IMR-90 (cell line): Measurements from ENCODE around the gene DMRT1. TPM values are rescaled to one million over a fixed set of nuclear protein-coding genes. Genes with fewer than 3 reads are reported as not detected.

ENCODE experiments used
- ATAC-seq: fragments of 200-7000 bp; cut with Tn5 transposase; 2 replicates; pipeline ENCODE4 v1.9.1; 2020; ENCODE audit warnings: low read depth, mild to moderate bottlenecking, moderate library complexity
- BruUV-seq: library from RNA; stranded (reverse); fragments of 400-500 nt; replicated peaks from 2 replicates; lab custom pipeline; 2021; lab: Mats Ljungman, UMichigan
- CTCF ChIA-PET: fragments of 300-600 bp; formaldehyde crosslinking; extraction: SDS; loops from one replicate; lab custom pipeline; 2021; ENCODE audit warnings: antibody characterized with exemption; lab: Yijun Ruan, JAX
- POLR2A ChIA-PET: fragments of 300-600 bp; sonication (Branson Sonifier 250); formaldehyde crosslinking; loops from one replicate; lab custom pipeline; 2022; ENCODE audit warnings: antibody characterized with exemption; ENCODE audit not compliant: unreplicated experiment; lab: Charles Lee
- DNase-seq: peaks from one replicate; pipeline ENCODE4 v3.0.0; 2013
- H2AFZ ChIP-seq: replicated peaks from 2 replicates; pipeline ENCODE3; 2013; ENCODE audit warnings: low read length, mild to moderate bottlenecking; ENCODE audit not compliant: poor library complexity
- H2AK5ac ChIP-seq: 2 replicates; pipeline ENCODE4 v1.6.1; 2013; ENCODE audit warnings: low read depth, low read length, inconsistent platforms
- H2AK9ac ChIP-seq: replicated peaks from 2 replicates; pipeline ENCODE3; 2013; ENCODE audit warnings: mild to moderate bottlenecking, low read depth, low read length, moderate library complexity; ENCODE audit not compliant: poor library complexity
- H2BK120ac ChIP-seq: 2 replicates; pipeline ENCODE4 v1.6.1; 2013; ENCODE audit warnings: low read depth, low read length, inconsistent platforms
- H2BK15ac ChIP-seq: 3 replicates; pipeline ENCODE4 v1.6.1; 2013; ENCODE audit warnings: low read depth, low read length, inconsistent platforms
- H2BK20ac ChIP-seq: 2 replicates; pipeline ENCODE4 v1.6.1; 2013; ENCODE audit warnings: low read depth, mild to moderate bottlenecking, inconsistent platforms, low read length, moderate library complexity
- H2BK5ac ChIP-seq: 2 replicates; pipeline ENCODE4 v1.6.1; 2013; ENCODE audit warnings: mild to moderate bottlenecking, low read depth, low read length, inconsistent platforms; ENCODE audit not compliant: poor library complexity, severe bottlenecking
- H3K14ac ChIP-seq: replicated peaks from 2 replicates; pipeline ENCODE4 v1.6.1; 2013; ENCODE audit warnings: low read depth, low read length, inconsistent platforms
- H3K18ac ChIP-seq: 2 replicates; pipeline ENCODE4 v1.6.1; 2013; ENCODE audit warnings: low read depth, low read length, control low read depth
- H3K23ac ChIP-seq: 2 replicates; pipeline ENCODE4 v1.6.1; 2013; ENCODE audit warnings: low read depth, low read length, inconsistent platforms
- H3K27ac ChIP-seq: 2 replicates; pipeline ENCODE4 v1.5.1; 2013; ENCODE audit warnings: mild to moderate bottlenecking, control low read depth, low read length; ENCODE audit not compliant: insufficient read depth
- H3K27me3 ChIP-seq: 2 replicates; pipeline ENCODE4 v1.6.1; 2013; ENCODE audit warnings: low read length; ENCODE audit not compliant: control insufficient read depth, insufficient read depth
- H3K36me3 ChIP-seq: 2 replicates; pipeline ENCODE4 v1.6.1; 2013; ENCODE audit warnings: low read length, mixed read lengths; ENCODE audit not compliant: control insufficient read depth, insufficient read depth
- H3K4ac ChIP-seq: 2 replicates; pipeline ENCODE4 v1.6.1; 2013; ENCODE audit warnings: low read depth, low read length, inconsistent platforms
- H3K4me1 ChIP-seq: 2 replicates; pipeline ENCODE4 v1.6.1; 2013; ENCODE audit warnings: low read length, mixed read lengths; ENCODE audit not compliant: control insufficient read depth, insufficient read depth
- H3K4me2 ChIP-seq: 2 replicates; pipeline ENCODE4 v1.6.1; 2013; ENCODE audit warnings: low read depth, mild to moderate bottlenecking, control low read depth, low read length, moderate library complexity
- H3K4me3 ChIP-seq: 2 replicates; pipeline ENCODE4 v1.5.1; 2013; ENCODE audit warnings: low read depth, mild to moderate bottlenecking, control low read depth, low read length, moderate library complexity; ENCODE audit not compliant: insufficient read depth
- H3K56ac ChIP-seq: 2 replicates; pipeline ENCODE4 v1.6.1; 2013; ENCODE audit warnings: low read length, inconsistent platforms; ENCODE audit not compliant: insufficient read depth; ENCODE audit errors: extremely low read depth
- H3K79me1 ChIP-seq, 2 experiments: 2 replicates each; pipeline ENCODE4 v1.6.1; 2013; ENCODE audit warnings: low read length in 2 of 2, inconsistent platforms in 1 of 2, low read depth in 1 of 2
- H3K9ac ChIP-seq: 2 replicates; pipeline ENCODE4 v1.6.1; 2013; ENCODE audit warnings: low read depth, low read length, control low read depth
- H3K9me1 ChIP-seq: 2 replicates; pipeline ENCODE4 v1.6.1; 2013; ENCODE audit warnings: low read length, inconsistent platforms; ENCODE audit not compliant: insufficient read depth
- H3K9me3 ChIP-seq: 2 replicates; pipeline ENCODE4 v1.6.1; 2013; ENCODE audit warnings: low read length; ENCODE audit not compliant: control insufficient read depth, insufficient read depth
- H4K20me1 ChIP-seq: 2 replicates; pipeline ENCODE4 v1.6.1; 2013; ENCODE audit warnings: low read length, inconsistent platforms; ENCODE audit not compliant: insufficient read depth
- H4K5ac ChIP-seq: 2 replicates; pipeline ENCODE4 v1.6.1; 2013; ENCODE audit warnings: mild to moderate bottlenecking, low read depth, low read length, control low read depth
- H4K8ac ChIP-seq, 2 experiments: 2 replicates each; pipeline ENCODE4 v1.6.1; 2013; ENCODE audit warnings: low read depth in 2 of 2, low read length in 2 of 2, control low read depth in 1 of 2, inconsistent platforms in 1 of 2
- H4K91ac ChIP-seq: 2 replicates; pipeline ENCODE4 v1.6.1; 2013; ENCODE audit warnings: low read depth, low read length, inconsistent platforms; ENCODE audit not compliant: insufficient read depth
- POLR2A ChIP-seq: IDR thresholded peaks from 2 replicates; pipeline ENCODE4 v1.6.1; 2012; ENCODE audit warnings: mild to moderate bottlenecking, low read depth, low read length
- RCOR1 ChIP-seq: IDR thresholded peaks from 2 replicates; pipeline ENCODE4 v1.6.1; 2012; ENCODE audit warnings: mild to moderate bottlenecking, low read length, improper control_type of control experiment; ENCODE audit not compliant: insufficient replicate concordance
- WGBS, 2 experiments: methylation state at CpG; one replicate each; pipeline versions ENCODE4 v1.1.5 to v1.1.7; 2013; ENCODE audit warnings: missing lambda C conversion rate in 2 of 2; ENCODE audit not compliant: insufficient read length in 1 of 2; ENCODE audit errors: extremely low coverage in 2 of 2; 5-methylcytosine and 5-hydroxymethylcytosine counted together
- dilution Hi-C: fragments of 300-500 bp; cut with HindIII; formaldehyde crosslinking; loops from one replicate; pipeline ENCODE4 v1.14.3; 2018; ENCODE audit warnings: low sequenced_read_pairs; ENCODE audit not compliant: unreplicated experiment
- in situ Hi-C: fragments of 300-500 bp; cut with MboI; formaldehyde crosslinking; loops from 3 replicates; pipeline ENCODE4 v1.14.3; 2019; ENCODE audit warnings: low sequenced_read_pairs, inconsistent platforms, mixed read lengths
- intact Hi-C: fragments of 100-400 bp; cut with micrococcal nuclease; formaldehyde crosslinking; loops from 2 replicates; pipeline ENCODE4 v1.10.0; 2022
- polyA plus RNA-seq, 3 experiments: library from polyadenylated mRNA; depleted of rRNA; stranded (reverse); fragments of >200 nt; gene quantifications; 2 replicates each; pipeline ENCODE4 v1.2.3, GENCODE V29; 2012; ENCODE audit warnings: low replicate concordance in 1 of 3
- total RNA-seq: library from RNA; depleted of rRNA; stranded (reverse); fragments of >200 nt; gene quantifications from 2 replicates; pipeline ENCODE4 v1.2.3, GENCODE V29; 2012

Gene DMRT1
- total and polyA plus RNA-seq, 2 of the 4 experiments (the other 2 are of a cell fraction) = not detected

DNA sequence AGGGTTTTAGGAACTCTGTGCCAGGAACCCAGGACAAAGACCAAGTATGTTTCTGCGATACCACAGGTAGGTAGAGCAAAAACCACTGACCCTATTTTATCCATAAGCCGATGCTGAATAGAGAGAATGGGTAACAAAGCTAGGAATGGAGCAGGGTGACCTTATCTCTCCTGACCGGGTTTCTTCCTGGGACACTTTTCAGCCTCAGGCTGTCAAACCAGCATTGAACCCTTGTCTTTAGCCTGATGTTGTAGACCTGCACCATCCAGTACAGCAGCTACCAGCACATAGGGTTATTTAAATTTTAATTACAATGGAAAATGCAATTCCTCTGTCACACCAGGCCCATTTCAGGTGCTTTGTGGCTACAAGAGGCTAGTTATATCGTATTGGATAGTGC lies 91.9 kb downstream of the DMRT1 start:
- no peak overlapping the region for H2BK120ac ChIP-seq
- dilution Hi-C loops = no loop called here
- H4K91ac ChIP-seq = no peak overlapping the region
- no peak overlapping the region for H2BK20ac ChIP-seq
- no peak for TF ChIP-seq POLR2A
- no peak for TF ChIP-seq RCOR1
- no peak overlapping the region for H2AK9ac ChIP-seq
- H3K4me2 ChIP-seq = no peak overlapping the region
- no peaks in the 10 kb centered on the region for H3K4me1 ChIP-seq
- peaks cover 1% of the 10 kb centered on the region; the same call in 1 of the 2 replicates for H3K27me3 ChIP-seq
- intact Hi-C loops = no loop called here
- CTCF ChIA-PET = no interaction called here
- no peak overlapping the region for H2BK5ac ChIP-seq
- H3K18ac ChIP-seq = no peak overlapping the region
- POLR2A ChIA-PET = no interaction called here
- no peaks in the 10 kb centered on the region for H3K9me3 ChIP-seq
- H3K79me1 ChIP-seq = no peaks in the 10 kb centered on the region
- WGBS, 2 experiments = no CpG with 5 or more reads among the region's 4 CpGs
- ATAC-seq = no peak
- H3K14ac ChIP-seq = no peak overlapping the region
- H3K27ac ChIP-seq = no peak overlapping the region
- no peak overlapping the region for H3K23ac ChIP-seq
- H4K20me1 ChIP-seq = no peaks in the 10 kb centered on the region
- H3K9me1 ChIP-seq = no peaks in the 10 kb centered on the region
- no peak overlapping the region for H3K4ac ChIP-seq
- no peak overlapping the region for H2AK5ac ChIP-seq
- H2BK15ac ChIP-seq = no peak overlapping the region
- no peak overlapping the region for H3K4me3 ChIP-seq
- H3K56ac ChIP-seq = no peak overlapping the region
- no peak overlapping the region for H3K9ac ChIP-seq
- no peaks in the 10 kb centered on the region for H3K36me3 ChIP-seq
- in situ Hi-C loops = no loop called here
- no peak overlapping the region for H2AFZ ChIP-seq
- H4K5ac ChIP-seq = no peak overlapping the region
- no TSS peak for BruUV-seq
- no peak overlapping the region for H4K8ac ChIP-seq
- DNase-seq = no peak
